ENCODE results near the gene MTCH1. TPM values are rescaled to one million over a fixed set of nuclear protein-coding genes. Genes with fewer than 3 reads are reported as not detected.
A peak's percentile ranks its signal among the peaks of the same experiment; 100 is the strongest.

The MTCH1 gene
- total and polyA plus RNA-seq, 10 of the 15 experiments (the other 5 are each of a cell fraction or from before 2014, with no cell fraction given): 7.2 to 128 (median 85.2) TPM

DNA sequence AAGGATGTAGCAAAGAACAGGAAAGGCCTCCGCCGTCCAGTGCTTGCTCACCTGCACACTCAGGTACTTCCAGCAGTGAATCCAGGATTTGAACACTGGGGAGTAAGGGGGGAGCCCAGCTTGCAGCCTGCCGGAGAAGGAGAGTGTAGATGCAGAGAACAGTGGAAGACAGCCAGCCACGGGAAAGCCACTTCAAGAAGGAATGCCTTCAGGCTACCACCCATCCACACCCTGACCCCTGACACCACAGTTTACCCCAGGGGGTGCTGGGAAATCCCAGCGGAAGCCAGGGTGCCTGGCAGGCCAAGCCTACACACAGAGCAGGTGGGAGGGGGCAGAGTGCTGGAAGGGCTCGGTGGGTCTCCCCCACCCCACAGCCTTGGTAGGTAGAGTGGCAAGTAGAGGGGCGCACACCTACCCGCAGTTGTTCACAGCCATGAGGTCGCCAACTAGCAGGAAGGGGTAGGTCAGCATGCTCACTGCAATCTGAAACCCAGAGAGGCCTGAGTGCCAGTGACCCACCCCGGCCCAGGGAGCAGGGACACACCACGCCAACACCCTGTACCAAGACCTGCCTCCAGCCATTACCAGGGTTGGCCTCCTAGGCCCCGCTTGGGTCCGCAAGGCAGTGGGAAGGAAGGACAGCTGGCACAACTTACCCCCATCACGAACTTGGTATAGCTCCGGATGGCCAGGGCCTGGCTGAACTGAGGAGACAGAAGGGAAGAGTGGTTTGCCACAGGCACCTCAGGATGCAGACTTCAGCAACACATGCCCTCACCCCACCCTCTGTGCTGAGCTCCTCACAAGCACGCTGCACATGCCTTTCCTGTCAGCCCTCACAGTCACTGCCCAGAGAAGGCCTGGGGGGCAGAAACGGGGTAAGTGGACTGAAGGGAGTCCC is 15.8 kb downstream of the MTCH1 start:
- ChIA-PET RAD21 (ENCODE audit: unreplicated experiment) (no interaction called here), SMC1A (ENCODE audit: uncharacterized antibody, unreplicated experiment) (no interaction called here), POLR2A (no interaction called here), CTCF (interaction anchor here (1.5 kb wide), 1 partner anchor 48 kb away, joined by 4 read pairs; no protein-coding TSS in a partner anchor)
- no peak overlapping the region for H3K9ac ChIP-seq (ENCODE audit: control insufficient read depth, insufficient read depth, low read length)
- peaks cover 41 to 42% of the 10 kb centered on the region in 2 experiments for H3K36me3 ChIP-seq (ENCODE audit: control insufficient read depth in 2 of 2, insufficient read depth in 2 of 2, low read length in 1 of 2)
- ATAC-seq (no peak), DNase-seq (ENCODE audit: low read depth, low spot score) (no peak), FAIRE-seq (no peak)
- intact Hi-C loops (cut with micrococcal nuclease; ENCODE audit: unreplicated experiment): no loop called here
- no TSS peak for BruUV-seq (replicated peaks)
- no peak overlapping the region for H3K4me2 ChIP-seq (ENCODE audit: control insufficient read depth, insufficient read depth)
- H3K4me3 ChIP-seq: no peak overlapping the region
- TF ChIP-seq POLR2AphosphoS5 (IDR thresholded peaks at IDR 0.05; ENCODE audit: low read length) (0 out of 2 replicates have a peak, but pooled peaks have one; percentile 16), POLR2A (IDR thresholded peaks at IDR 0.05; ENCODE audit: low read depth, low read length) (peak; percentile 36; the same call in 1 of the 2 replicates), CBFB (IDR thresholded peaks at IDR 0.05; ENCODE audit: low read depth) (no peak), KLF5 (IDR thresholded peaks at IDR 0.05; ENCODE audit: partially characterized antibody) (no peak), EGR1 (IDR thresholded peaks at IDR 0.05; ENCODE audit: borderline replicate concordance in 1 of 2, low read depth in 2 of 2, low read length in 2 of 2) (no peak)
- in situ Hi-C loops (cut with MboI): no loop called here
- H3K27me3 ChIP-seq (replicated peaks in 1 of 2; ENCODE audit: control insufficient read depth in 2 of 2, insufficient read depth in 2 of 2, low read length in 1 of 2): no peaks in the 10 kb centered on the region
- 92% methylated on average over 17 of the region's 17 CpGs for WGBS (ENCODE audit: insufficient coverage, insufficient replicate concordance, low lambda C conversion rate, missing lambda C conversion rate)
- H4K20me1 ChIP-seq (ENCODE audit: control insufficient read depth, insufficient read depth): no peaks in the 10 kb centered on the region
- H3K9me3 ChIP-seq (replicated peaks; ENCODE audit: control insufficient read depth, insufficient read depth, low read length): no peaks in the 10 kb centered on the region
- no peaks in the 10 kb centered on the region for H3K4me1 ChIP-seq (ENCODE audit: control insufficient read depth, insufficient read depth, low read length)
- H2AFZ ChIP-seq (ENCODE audit: control insufficient read depth, low read depth, low read length): no peak overlapping the region
- no peak overlapping the region for H3K27ac ChIP-seq (ENCODE audit: control insufficient read depth, insufficient read depth)
- no peaks in the 10 kb centered on the region for H3K79me2 ChIP-seq (ENCODE audit: control insufficient read depth, insufficient read depth, low read length)

DNA sequence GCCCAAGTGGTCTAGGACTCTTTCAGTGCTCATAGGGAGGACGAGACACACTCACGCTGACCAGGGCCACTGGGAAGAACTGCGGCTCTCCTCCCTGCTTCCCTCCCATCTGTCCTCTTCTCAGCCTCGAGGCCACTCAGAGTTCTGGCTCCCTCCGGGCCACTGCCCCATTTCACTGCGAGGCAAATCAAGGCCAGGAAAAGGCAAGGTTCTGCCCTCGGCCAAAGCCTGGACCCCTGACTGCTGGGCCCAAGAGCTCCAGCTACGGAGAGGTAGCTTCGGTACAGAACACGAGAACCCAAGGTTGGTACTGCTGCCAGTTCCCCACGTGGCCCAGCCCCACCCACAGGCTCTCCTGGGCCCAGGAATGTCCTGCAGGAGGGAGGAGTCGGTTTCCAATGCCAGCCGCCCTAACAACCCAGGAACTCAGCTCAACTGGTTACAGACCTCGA is 16.7 kb downstream of the MTCH1 start:
- ChIA-PET CTCF (interaction anchor here (0.8 kb wide), 1 partner anchor 19 kb away, joined by 3 read pairs; no protein-coding TSS in a partner anchor), RAD21 (ENCODE audit: unreplicated experiment) (no interaction called here), SMC1A (ENCODE audit: uncharacterized antibody, unreplicated experiment) (no interaction called here), POLR2A (interaction anchor here (0.7 kb wide), 1 partner anchor 37 kb away, joined by 3 read pairs; no protein-coding TSS in a partner anchor)
- no peak for DNase-seq (ENCODE audit: low read depth, low spot score)
- in situ Hi-C loops (cut with MboI) (no loop called here), intact Hi-C loops (cut with micrococcal nuclease; ENCODE audit: unreplicated experiment) (no loop called here)
- peak; percentile 20; the same call in 1 of the 2 replicates for TF ChIP-seq POLR2AphosphoS5 (IDR thresholded peaks at IDR 0.05; ENCODE audit: low read length)
- TF ChIP-seq, protein P1, sequence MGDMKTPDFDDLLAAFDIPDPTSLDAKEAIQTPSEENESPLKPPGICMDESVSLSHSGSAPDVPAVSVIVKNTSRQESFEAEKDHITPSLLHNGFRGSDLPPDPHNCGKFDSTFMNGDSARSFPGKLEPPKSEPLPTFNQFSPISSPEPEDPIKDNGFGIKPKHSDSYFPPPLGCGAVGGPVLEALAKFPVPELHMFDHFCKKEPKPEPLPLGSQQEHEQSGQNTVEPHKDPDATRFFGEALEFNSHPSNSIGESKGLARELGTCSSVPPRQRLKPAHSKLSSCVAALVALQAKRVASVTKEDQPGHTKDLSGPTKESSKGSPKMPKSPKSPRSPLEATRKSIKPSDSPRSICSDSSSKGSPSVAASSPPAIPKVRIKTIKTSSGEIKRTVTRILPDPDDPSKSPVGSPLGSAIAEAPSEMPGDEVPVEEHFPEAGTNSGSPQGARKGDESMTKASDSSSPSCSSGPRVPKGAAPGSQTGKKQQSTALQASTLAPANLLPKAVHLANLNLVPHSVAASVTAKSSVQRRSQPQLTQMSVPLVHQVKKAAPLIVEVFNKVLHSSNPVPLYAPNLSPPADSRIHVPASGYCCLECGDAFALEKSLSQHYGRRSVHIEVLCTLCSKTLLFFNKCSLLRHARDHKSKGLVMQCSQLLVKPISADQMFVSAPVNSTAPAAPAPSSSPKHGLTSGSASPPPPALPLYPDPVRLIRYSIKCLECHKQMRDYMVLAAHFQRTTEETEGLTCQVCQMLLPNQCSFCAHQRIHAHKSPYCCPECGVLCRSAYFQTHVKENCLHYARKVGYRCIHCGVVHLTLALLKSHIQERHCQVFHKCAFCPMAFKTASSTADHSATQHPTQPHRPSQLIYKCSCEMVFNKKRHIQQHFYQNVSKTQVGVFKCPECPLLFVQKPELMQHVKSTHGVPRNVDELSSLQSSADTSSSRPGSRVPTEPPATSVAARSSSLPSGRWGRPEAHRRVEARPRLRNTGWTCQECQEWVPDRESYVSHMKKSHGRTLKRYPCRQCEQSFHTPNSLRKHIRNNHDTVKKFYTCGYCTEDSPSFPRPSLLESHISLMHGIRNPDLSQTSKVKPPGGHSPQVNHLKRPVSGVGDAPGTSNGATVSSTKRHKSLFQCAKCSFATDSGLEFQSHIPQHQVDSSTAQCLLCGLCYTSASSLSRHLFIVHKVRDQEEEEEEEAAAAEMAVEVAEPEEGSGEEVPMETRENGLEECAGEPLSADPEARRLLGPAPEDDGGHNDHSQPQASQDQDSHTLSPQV (IDR thresholded peaks at IDR 0.05): no peak
- H3K79me2 ChIP-seq (ENCODE audit: control insufficient read depth, insufficient read depth, low read length): no peaks in the 10 kb centered on the region
- H4K20me1 ChIP-seq (ENCODE audit: control insufficient read depth, insufficient read depth): no peaks in the 10 kb centered on the region
- ATAC-seq: no peak
- H3K4me3 ChIP-seq: no peak overlapping the region
- no TSS peak for BruUV-seq (replicated peaks)
- FAIRE-seq: no peak
- no peak overlapping the region for H3K4me2 ChIP-seq (ENCODE audit: control insufficient read depth, insufficient read depth)
- 79% methylated on average over 14 of the region's 14 CpGs for WGBS (ENCODE audit: insufficient coverage, insufficient replicate concordance, low lambda C conversion rate, missing lambda C conversion rate)
- H3K4me1 ChIP-seq (ENCODE audit: control insufficient read depth, insufficient read depth, low read length): no peaks in the 10 kb centered on the region
- H3K36me3 ChIP-seq (ENCODE audit: control insufficient read depth in 2 of 2, insufficient read depth in 2 of 2, low read length in 1 of 2): peaks cover 34 to 37% of the 10 kb centered on the region in 2 experiments
- H2AFZ ChIP-seq (ENCODE audit: control insufficient read depth, low read depth, low read length): no peak overlapping the region
- no peaks in the 10 kb centered on the region for H3K27me3 ChIP-seq (replicated peaks in 1 of 2; ENCODE audit: control insufficient read depth in 2 of 2, insufficient read depth in 2 of 2, low read length in 1 of 2)
- H3K9ac ChIP-seq (ENCODE audit: control insufficient read depth, insufficient read depth, low read length): no peak overlapping the region
- no peak overlapping the region for H3K27ac ChIP-seq (ENCODE audit: control insufficient read depth, insufficient read depth)
- no peaks in the 10 kb centered on the region for H3K9me3 ChIP-seq (replicated peaks; ENCODE audit: control insufficient read depth, insufficient read depth, low read length)
